GM12864 (cell line): ENCODE results near the gene PDIA2.
"Not testable (repeated sequence)": the region's sequence is repeated elsewhere in the genome, so short reads cannot be mapped to it uniquely, and the experiment has no call there.

ENCODE experiments used
- DNase-seq: peaks from one replicate; pipeline ENCODE4 v3.0.0-alpha.2; 2011; ENCODE audit warnings: low read depth
- H3K4me3 ChIP-seq: 2 replicates; pipeline ENCODE4 v1.5.1; 2011; ENCODE audit warnings: mild to moderate bottlenecking, low read depth, low read length, control low read depth
- CTCF ChIP-seq: IDR thresholded peaks from 2 replicates; pipeline ENCODE4 v1.5.1; 2011; ENCODE audit warnings: low read depth, mild to moderate bottlenecking, moderate library complexity, low read length, control low read depth, inconsistent platforms; ENCODE audit errors: missing control alignments

Gene PDIA2

GRCh38 chr16:263944-264343 is 19.0 kb upstream of the PDIA2 start:
- no peak for DNase-seq
- H3K4me3 ChIP-seq: no peak overlapping the region
- TF ChIP-seq CTCF: no peak

GRCh38 chr16:264440-264951 is 18.5 kb upstream of the PDIA2 start:
- no peak for DNase-seq
- no peak overlapping the region for H3K4me3 ChIP-seq
- no peak for TF ChIP-seq CTCF

- no peak for TF ChIP-seq CTCF
- no peak for DNase-seq
- no peak overlapping the region for H3K4me3 ChIP-seq
Measured at GRCh38 chr16:265002-265529, 17.9 kb upstream of the PDIA2 start.

GRCh38 chr16:265711-266110 is 17.3 kb upstream of the PDIA2 start:
- no peak for TF ChIP-seq CTCF
- no peak for DNase-seq
- no peak overlapping the region for H3K4me3 ChIP-seq

- no peak overlapping the region for H3K4me3 ChIP-seq
- TF ChIP-seq CTCF: no peak
- DNase-seq: no peak
Measured at GRCh38 chr16:266258-267164, 16.5 kb upstream of the PDIA2 start.

- DNase-seq: not testable (repeated sequence)
Measured at GRCh38 chr16:267562-267961, 15.4 kb upstream of the PDIA2 start.

GRCh38 chr16:268141-269053 is 14.6 kb upstream of the PDIA2 start:
- DNase-seq: no peak
- no peak overlapping the region for H3K4me3 ChIP-seq
- TF ChIP-seq CTCF: no peak

More at GRCh38 chr16:267562-267961, 15.4 kb upstream of the PDIA2 start:
- not testable (repeated sequence) for H3K4me3 ChIP-seq
